Stomach smooth muscle (tissue), 2 donors: ENCODE data around the gene KIF6.

ENCODE experiments used
- H3K27ac ChIP-seq: one replicate; pipeline ENCODE4 v1.7.0; 2013; ENCODE audit warnings: mild to moderate bottlenecking, low read length, inconsistent platforms
- H3K27me3 ChIP-seq, 2 donors: one replicate each; pipeline ENCODE4 v1.7.0; 2013; ENCODE audit warnings: low read length in 2 of 2; ENCODE audit not compliant: insufficient read depth in 2 of 2, control insufficient read depth in 1 of 2
- H3K36me3 ChIP-seq, 2 donors: one replicate each; pipeline ENCODE4 v1.7.0; 2013; ENCODE audit warnings: low read length in 2 of 2; ENCODE audit not compliant: control insufficient read depth in 2 of 2, insufficient read depth in 2 of 2
- H3K4me1 ChIP-seq: one replicate; pipeline ENCODE4 v1.7.0; 2013; ENCODE audit warnings: low read length; ENCODE audit not compliant: control insufficient read depth, insufficient read depth
- H3K4me3 ChIP-seq, 2 donors: one replicate each; pipeline ENCODE4 v1.7.0; 2013; ENCODE audit warnings: low read length in 2 of 2
- H3K9ac ChIP-seq, 2 donors: one replicate each; pipeline ENCODE4 v1.7.0; 2013; ENCODE audit warnings: low read length in 2 of 2, mild to moderate bottlenecking in 1 of 2
- H3K9me3 ChIP-seq, 2 donors: one replicate each; pipeline ENCODE4 v1.7.0; 2013; ENCODE audit warnings: low read length in 2 of 2; ENCODE audit not compliant: control insufficient read depth in 2 of 2
- donor health status: healthy.
- donor health status: Pancreatic carcinoma.

KIF6 gene

DNA sequence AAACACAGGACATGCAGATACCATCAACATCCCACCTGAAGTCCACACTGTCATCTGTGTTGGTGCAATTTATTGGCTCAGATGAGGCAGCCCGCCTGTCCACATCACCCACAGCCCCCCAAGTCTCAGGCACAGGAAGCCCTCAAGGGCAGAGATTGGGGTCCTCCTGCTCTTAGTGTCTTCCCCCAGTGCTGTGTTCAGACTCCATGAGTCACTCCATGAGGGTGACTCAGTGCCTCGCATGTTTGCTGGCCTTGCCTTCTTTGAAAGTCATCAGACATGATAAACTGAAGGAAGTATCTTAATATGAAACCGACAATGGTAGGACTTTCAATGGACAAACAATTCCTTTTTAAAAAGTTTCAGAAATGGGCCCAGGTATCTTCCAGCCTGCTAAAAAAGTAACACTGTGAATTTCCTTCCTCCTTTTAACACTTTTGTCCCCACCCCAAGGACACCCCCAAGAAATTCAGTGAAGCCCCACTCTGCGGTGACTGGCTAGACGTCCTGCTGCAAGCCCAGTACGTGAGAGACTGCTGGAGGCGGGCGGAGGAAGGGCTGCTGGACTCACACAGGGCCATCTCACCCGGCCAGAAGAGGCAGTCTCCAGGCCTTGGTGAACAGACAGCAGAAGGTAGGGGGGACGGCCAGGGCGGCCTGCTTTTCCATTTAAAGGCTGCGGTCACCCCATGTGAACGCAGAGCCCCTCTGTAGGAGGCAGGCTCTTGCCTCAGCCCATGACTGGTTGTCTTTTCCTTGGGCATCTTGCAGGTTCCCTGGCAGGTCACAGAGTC, 359.7 kb downstream of the KIF6 start:
- no peaks in the 10 kb centered on the region for H3K9me3 ChIP-seq
- no peak overlapping the region for H3K9ac ChIP-seq
- peaks cover 4% of the 10 kb centered on the region for H3K4me1 ChIP-seq
- H3K27me3 ChIP-seq, result peaks cover 0 to 2% of the 10 kb centered on the region in 2 donors
- H3K36me3 ChIP-seq, result no peaks in the 10 kb centered on the region
- no peak overlapping the region for H3K4me3 ChIP-seq
- no peak overlapping the region for H3K27ac ChIP-seq

DNA sequence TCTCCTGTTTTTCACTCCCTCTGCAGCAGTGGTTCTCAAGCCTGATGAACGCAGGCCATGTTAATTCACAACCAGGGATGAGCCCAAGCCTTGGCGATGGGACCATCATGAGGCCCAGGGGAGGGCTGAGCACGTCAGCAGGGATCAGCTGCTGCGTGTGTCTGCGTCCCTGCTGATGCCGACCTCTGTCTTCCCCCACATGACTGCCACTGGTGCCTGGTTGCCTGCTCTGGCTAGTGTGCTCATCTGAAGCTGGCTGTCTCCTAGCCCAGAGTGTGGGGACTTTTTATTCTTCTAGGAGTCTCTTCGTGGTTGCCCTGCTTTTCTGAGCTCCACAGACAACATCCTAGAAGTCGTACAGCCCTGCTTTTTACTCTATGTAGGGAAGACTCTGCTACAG, 361.9 kb downstream of the KIF6 start:
- H3K9ac ChIP-seq, result no peak overlapping the region
- H3K4me3 ChIP-seq, result no peak overlapping the region
- no peaks in the 10 kb centered on the region for H3K36me3 ChIP-seq
- no peaks in the 10 kb centered on the region for H3K27me3 ChIP-seq
- no peak overlapping the region for H3K27ac ChIP-seq
- H3K4me1 ChIP-seq, result peaks cover 2% of the 10 kb centered on the region
- H3K9me3 ChIP-seq, result no peaks in the 10 kb centered on the region

DNA sequence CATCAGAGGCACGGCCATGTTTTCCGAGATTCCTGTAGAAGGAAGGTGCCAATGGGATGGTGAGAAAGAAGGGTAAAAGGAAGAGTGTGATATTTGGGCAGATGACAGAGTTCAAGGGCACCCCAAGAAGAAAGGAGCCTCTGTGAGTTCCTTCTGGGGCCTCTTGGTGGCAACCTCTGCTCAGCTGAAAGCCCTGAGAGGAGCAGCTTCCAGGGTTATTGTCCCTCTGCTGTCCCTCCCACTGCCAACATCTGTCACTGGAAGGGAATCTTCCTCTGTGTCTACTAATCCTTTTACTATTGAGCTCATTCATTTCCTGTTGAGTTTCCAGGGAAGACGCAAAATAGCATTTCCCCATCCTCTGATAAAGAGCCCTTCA, 362.7 kb downstream of the KIF6 start:
- Histone ChIP-seq H3K36me3 (no peaks in the 10 kb centered on the region), H3K4me1 (peaks cover 2% of the 10 kb centered on the region), H3K27ac (no peak overlapping the region), H3K9me3 (no peaks in the 10 kb centered on the region), H3K4me3 (no peak overlapping the region), H3K27me3 (no peaks in the 10 kb centered on the region), H3K9ac (peak overlapping the region; percentile 29)

GRCh38 chr6:39361657-39362486, 363.3 kb downstream of the KIF6 start:
- H3K4me1 ChIP-seq, result peaks cover 2% of the 10 kb centered on the region
- H3K36me3 ChIP-seq, result no peaks in the 10 kb centered on the region
- H3K9ac ChIP-seq, result peak overlapping the region; percentile 29 to 36
- H3K9me3 ChIP-seq, result no peaks in the 10 kb centered on the region
- no peaks in the 10 kb centered on the region for H3K27me3 ChIP-seq
- H3K27ac ChIP-seq, result no peak overlapping the region
- H3K4me3 ChIP-seq, result peak overlapping the region in 1 of 2 donors; percentile 44

DNA sequence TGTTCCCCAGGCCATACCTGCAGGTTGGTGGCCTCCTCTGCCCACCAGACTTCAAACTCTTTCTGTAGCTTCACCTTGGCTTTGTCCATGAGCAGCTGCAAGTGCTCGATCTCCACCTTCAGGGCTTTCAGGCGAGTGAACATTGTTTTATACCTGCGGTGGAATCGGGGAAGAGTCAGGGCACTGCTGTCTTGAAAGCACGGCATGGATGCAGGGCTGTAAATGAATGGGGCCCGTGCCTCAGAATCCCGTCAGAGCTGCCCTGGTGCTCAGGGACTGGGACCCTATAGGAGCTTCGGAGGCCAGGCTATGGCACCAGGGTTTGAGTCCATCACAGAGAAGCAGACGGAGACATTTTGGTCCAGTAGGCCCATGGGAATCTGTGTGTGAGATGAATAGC, 364.8 kb downstream of the KIF6 start:
- Histone ChIP-seq H3K27me3 (no peaks in the 10 kb centered on the region), H3K4me1 (peaks cover 2% of the 10 kb centered on the region), H3K9me3 (no peaks in the 10 kb centered on the region), H3K9ac (no peak overlapping the region), H3K36me3 (no peaks in the 10 kb centered on the region), H3K4me3 (no peak overlapping the region), H3K27ac (no peak overlapping the region)

GRCh38 chr6:39357998-39358686, 367.1 kb downstream of the KIF6 start:
- Histone ChIP-seq H3K27ac (no peak overlapping the region), H3K9ac (no peak overlapping the region), H3K36me3 (no peaks in the 10 kb centered on the region), H3K9me3 (no peaks in the 10 kb centered on the region), H3K27me3 (no peaks in the 10 kb centered on the region), H3K4me3 (no peak overlapping the region), H3K4me1 (peaks cover 2% of the 10 kb centered on the region)

GRCh38 chr6:39353698-39354315, 371.4 kb downstream of the KIF6 start:
- no peak overlapping the region for H3K27ac ChIP-seq
- no peaks in the 10 kb centered on the region for H3K4me1 ChIP-seq
- H3K9ac ChIP-seq, result no peak overlapping the region
- H3K4me3 ChIP-seq, result no peak overlapping the region
- H3K9me3 ChIP-seq, result no peaks in the 10 kb centered on the region
- H3K27me3 ChIP-seq, result no peaks in the 10 kb centered on the region
- H3K36me3 ChIP-seq, result no peaks in the 10 kb centered on the region

- Histone ChIP-seq H3K36me3 (no peaks in the 10 kb centered on the region), H3K27ac (no peak overlapping the region), H3K4me1 (no peaks in the 10 kb centered on the region), H3K9ac (no peak overlapping the region), H3K9me3 (no peaks in the 10 kb centered on the region), H3K27me3 (peaks cover 0 to 2% of the 10 kb centered on the region in 2 donors), H3K4me3 (no peak overlapping the region)
Measured at GRCh38 chr6:39350723-39351505, 374.3 kb downstream of the KIF6 start.

DNA sequence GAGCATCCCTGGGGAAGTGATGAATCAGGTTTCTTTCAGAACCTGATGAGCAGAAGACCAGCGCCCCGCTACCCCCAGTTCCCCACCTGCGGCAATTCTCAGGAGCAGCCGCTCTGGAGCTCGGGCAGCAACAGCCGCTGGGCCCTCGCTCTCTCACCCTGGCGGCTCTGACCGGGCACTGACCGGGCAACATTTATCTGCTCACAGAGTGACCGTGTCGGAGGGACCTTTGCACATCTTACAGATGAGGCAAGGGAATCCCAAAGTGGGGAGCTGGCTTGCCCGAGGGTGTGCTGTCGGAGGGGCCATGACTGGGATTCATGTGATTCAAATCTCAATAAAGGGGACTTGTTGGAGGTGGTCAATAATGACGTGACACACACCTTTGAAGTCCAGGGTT, 376.5 kb downstream of the KIF6 start:
- Histone ChIP-seq H3K27me3 (peaks cover 0 to 2% of the 10 kb centered on the region in 2 donors), H3K9me3 (no peaks in the 10 kb centered on the region), H3K27ac (no peak overlapping the region), H3K4me1 (peaks cover 4% of the 10 kb centered on the region), H3K4me3 (no peak overlapping the region), H3K36me3 (no peaks in the 10 kb centered on the region), H3K9ac (no peak overlapping the region)
